Hematopoietic multipotent progenitor cell treated with erythropoietin and hydrocortisone succinate and interleukin-3 and kit ligand, for 4 days (in vitro differentiated cells): ENCODE measurements around the gene FBXW9.
A peak's percentile ranks its signal among the peaks of the same experiment; 100 is the strongest.
"Not testable (repeated sequence)": the region's sequence is repeated elsewhere in the genome, so short reads cannot be mapped to it uniquely, and the experiment has no call there.

ENCODE experiments used
- DNase-seq: peaks from one replicate; pipeline ENCODE4 v3.0.0-alpha.2; 2015

FBXW9 gene

DNA sequence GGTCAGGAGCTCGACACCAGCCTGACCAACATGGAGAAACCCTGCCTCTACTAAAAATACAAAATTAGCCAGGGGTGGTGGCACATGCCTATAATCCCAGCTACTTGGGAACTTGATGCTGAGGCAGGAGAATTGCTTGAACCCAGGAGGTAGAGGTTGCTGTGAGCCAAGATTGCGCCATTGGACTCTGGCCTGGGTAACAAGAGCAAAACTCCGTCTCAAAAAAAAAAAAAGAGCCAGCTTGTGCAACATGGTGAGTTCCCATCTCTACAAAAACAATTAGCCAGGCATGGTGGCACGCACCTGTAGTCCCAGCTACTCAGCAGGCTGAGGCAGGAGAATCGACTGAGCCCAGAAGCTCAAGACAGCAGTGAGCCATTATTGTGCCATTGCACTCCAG lies 18.4 kb downstream of the FBXW9 start:
- DNase-seq: not testable (repeated sequence)

DNA sequence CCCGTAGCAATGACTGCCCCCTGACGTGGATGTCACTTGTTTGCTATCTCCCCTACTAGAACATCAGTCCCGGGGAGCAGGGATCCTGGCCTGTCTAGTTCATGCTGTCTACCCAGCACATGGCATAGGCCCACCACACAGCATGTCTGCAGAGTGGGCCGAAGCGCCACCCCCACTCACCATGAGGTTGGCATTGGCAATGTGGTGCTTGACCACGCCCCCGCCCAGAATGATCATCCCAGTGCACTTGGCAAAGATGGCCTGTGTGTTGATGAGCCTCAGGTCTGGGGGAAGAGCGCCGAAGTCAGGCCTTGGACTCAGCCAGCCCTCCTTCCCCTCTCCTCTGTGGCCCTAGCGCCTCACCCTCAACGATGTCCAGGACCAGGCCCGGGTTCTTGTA lies 19.5 kb downstream of the FBXW9 start:
- DNase-seq: no peak

DNA sequence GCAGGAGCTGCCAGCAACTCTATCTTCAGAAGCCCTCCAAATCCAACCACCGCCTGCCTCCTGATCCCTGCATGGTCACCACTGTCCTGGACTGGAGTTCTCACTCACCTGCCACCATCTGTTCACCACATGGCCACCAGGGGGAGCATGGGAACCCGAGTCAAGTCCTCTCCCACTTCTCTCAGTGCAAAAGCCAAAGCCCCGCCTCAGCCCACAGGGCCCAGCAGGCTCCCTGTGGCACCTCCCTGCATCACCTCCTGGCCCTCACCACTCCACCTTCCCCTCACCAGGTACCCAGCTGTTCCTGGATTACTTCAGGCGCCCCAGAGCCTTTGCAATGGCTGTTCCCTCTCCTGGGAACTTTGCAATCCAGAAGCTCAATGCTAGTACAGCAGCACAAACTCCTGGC lies 20.0 kb downstream of the FBXW9 start:
- peak; percentile 93 for DNase-seq

DNA sequence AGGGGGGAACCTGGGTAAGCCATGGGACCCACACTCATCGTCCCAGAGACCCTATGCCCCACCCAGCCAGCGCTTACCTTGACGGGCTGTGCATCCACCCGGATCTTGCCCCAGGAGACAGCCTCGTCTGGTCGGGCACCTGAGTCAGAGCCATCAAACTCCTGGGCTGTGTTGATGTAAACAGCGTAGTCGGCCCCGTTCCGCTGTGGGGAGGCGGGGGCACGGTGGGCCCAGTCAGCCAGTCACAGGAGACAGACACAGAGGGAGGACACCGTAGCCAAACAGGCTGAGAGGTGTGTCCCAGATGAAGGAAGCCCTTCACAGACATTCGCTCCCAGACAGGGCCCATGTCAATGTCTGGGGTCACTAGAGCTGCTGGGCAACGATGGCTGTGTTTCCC lies 20.5 kb downstream of the FBXW9 start:
- DNase-seq: no peak

DNA sequence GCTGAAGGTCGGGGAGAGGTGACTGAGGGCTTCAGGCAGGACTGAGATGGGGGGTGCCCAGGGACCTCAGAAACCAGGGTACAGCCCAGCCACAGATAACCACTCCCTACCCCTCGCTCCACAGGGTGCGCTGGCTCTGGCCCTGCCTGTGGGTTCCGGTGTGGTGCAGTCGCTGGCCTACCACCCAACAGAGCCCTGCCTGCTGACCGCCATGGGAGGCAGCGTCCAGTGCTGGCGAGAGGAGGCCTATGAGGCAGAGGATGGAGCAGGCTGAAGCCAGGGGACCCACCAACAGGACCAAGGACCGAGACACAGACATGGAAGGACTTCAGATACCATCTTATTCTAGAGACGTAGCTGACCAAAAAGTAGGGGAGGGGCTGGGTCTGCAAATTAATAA lies 21.0 kb downstream of the FBXW9 start:
- no peak for DNase-seq

DNA sequence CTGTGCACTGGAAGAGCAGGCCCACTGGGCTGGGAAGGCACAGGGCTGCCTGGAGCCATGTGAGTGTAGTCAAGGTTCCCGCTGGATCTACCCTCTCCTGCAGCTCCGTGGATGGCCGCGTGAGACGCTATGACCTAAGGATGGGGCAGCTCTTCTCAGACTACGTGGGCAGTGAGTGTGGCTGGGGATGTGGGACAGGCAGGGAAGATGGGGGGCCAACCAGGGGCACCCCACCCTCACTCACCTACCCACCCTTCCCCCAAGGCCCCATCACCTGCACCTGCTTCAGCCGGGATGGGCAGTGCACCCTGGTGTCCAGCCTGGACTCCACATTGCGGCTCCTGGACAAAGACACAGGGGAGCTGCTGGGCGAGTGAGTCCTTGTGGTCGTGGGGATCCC lies 23.7 kb downstream of the FBXW9 start:
- DNase-seq: no peak

DNA sequence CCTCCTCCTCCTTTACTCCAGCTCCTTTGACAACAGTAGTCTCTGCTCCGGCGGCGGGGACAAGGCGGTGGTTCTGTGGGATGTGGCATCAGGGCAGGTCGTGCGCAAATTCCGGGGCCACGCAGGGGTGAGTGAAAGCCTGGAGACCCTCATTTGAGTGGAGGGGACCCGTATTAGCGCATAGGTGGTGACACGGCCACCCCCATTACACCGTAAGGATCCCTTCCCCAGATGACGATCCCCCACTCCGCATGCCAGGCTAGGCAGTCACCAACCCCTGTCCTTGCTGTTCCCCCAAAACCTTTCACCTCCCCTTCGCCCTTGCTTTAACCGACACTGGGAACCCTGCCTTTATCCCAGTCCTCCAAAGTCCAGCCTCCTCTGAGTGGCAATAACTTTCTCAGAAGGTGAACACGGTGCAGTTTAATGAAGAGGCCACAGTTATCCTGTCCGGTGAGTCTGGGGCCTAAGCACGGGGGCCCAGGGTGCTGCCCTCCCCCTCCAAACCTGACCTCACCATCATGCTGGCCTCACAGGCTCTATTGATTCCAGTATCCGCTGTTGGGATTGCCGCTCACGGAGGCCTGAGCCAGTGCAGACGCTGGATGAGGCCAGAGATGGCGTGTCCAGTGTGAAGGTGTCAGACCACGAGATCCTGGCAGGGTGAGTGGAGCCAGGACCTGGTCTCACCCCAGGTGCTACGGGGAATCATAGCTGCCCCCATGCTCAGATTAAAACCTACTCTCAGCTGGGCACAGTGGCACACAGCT lies 26.1 kb downstream of the FBXW9 start:
- DNase-seq: no peak

DNA sequence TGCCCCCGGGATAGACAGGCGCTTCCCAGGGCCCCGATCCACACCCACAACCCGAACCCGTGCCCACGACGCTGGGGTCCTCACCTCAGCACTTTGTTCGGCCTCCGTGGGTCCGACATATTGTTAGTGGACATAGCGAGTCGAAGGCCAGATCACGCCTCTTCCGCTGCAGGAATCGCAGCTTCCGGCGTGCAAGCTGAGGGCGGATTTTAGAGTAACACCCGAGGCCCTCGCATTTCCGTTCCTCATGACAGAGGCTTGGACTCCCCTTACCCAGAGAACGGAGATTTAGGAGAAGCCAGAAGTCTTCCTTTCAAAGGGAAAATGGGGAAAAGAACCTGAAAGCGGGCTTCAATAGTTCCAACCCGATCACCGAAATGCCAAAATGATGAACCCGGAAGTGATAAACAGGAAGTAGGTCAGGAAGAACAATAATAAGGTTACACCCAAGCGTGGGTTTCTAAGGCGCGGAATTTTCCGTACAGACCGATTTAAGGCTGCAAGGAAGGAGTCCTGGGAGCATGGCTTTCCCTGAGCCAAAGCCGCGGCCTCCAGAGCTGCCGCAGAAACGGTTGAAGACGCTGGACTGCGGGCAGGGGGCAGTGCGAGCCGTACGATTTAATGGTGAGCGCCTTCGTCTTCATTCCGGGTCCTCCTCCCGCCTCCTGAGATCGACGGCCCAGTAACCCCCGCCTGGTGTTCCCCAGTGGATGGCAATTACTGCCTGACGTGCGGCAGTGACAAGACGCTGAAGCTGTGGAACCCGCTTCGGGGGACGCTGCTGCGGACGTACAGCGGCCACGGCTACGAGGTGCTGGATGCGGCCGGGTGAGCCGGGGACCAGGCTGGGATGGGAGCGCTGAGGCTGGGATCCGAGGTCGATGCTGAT lies 26.9 kb downstream of the FBXW9 start:
- DNase-seq: peak; percentile 91

DNA sequence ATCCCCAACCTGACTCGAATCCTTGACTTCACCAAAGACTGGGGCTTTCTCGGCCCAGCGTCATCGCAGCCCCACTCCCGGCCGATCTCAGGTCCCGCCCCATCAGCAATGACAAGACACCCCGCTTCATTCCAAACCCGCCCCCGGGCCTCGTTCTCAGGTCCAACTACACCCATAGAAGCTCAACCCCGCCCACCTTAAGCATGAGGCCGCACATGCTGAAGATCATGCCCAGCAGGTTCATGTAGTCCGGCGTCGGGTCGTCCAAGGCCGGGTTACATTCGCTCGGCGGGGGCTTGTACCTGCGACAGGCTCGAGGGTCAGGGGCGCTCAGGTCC lies 27.5 kb downstream of the FBXW9 start:
- DNase-seq: peak; percentile 80

DNA sequence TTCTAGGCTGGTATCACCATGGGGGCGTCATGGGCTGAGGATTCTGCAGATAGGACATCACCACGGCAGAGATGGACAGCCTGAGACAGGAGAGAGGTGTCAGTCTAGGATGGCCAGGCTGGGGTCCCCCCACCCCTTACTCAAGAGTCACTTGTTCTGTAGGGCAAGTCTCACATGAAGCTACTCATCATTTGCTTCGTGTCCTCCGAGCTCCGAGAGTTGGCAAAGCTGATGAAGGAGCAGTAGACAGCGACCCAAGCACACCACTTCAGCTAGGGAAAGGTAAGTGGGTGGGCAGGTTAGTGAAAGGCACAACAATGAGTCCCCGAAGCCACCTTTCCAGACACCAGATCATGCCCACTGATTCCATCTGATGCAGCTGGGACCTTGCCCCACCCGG lies 28.1 kb downstream of the FBXW9 start:
- DNase-seq: no peak

DNA sequence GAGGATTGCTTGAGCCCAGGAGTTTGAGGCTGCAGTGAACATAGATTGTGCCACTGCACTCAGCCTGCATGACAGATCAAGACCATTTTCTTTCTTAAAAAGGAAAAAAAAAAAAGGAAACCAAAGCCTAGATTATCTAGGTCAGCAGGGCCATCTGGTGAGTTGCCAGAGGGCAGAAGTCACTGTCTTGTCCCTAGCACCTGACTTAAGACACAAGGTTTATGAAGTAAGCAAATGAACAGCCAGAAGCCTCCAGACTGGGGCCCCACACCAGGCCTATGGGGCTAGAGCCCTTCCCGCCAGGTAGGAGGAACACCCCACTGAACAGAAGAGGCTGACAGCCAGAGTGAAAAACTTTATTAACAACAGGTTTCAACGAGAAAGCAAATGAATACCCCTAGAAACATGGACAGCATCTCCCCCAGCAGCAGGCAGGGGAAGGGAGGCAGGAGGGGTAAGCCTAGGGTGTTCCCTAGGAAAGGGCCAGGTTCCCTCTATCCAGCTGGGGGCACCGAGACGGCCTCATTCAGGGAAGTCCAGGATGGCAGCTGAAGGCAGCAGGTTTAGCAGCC lies 28.6 kb downstream of the FBXW9 start:
- DNase-seq: peak; percentile 15

DNA sequence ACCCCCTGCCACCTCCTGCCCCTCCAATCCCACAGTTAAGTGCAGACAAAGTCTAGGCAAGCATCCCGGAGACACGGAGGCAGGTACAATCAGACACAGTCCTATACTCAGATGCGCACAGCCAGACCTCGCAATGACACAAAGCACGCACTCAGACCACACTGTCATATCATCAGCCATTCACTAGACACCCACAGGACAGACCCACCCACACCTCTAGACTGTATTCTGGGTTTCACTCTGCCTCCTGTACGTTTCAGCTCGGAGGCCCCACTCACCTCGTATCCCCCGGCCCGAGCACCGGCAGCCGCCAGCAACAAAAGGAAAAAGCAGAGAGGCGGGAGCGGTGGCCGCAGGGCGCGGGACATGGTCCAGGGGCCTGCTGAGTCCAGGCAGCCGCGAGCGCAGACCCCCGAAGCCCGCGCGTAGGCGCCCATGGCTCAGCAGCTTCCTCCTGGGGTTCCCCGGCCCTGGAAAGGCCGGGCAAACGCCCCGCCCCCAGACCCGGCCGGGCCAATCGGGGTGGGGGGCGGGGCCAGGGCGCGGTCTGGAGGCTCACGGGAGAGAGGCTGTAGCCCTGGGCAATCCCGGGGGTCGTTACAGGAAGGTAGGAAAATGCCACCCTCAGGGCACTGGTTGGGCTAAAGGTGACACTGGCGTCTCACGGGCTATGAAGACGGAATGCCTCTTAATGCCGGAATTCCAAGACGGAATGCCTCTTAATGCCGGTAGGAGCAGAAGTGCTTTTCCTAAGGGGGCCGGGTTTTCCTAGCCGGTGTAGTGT lies 30.0 kb downstream of the FBXW9 start, which contains the start of the genes MAN2B1 and WDR83:
Gene MAN2B1 (minus strand): TSS at position 478 of the 784 bp plus-strand sequence. CDS start 41 bp downstream, at position 437.
Gene WDR83 (plus strand): TSS at position 543 of the 784 bp plus-strand sequence. CDS start 2,984 bp downstream, outside the sequence.
- DNase-seq: peak; percentile 92

DNA sequence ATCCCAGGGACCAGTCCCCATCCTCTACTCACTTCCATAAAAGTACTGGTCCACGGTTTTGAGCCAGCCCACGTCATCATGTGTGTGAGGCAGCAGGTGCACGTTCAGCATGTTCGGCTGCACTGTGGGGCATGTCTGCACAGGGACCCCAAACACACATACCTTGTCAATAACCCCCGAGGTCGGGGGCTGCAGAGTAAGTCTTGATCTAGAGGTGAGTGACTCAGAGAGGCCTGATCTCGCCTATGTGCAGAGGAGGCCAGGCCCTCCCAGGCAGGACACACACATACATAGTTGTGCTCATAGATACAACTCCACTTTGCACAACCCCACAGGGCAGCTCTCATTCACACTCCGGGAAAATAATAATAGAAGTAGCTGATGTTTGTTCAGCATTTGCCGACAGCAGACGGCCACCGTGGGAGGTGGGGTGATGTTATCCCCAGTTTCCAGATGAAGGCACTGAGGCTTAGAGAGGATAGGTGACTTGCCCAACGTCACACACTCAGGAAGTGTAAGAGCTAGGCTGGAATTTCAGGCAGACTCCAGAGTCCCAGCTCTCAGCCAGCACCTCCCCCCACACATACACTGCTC lies 30.7 kb downstream of the FBXW9 start:
- no peak for DNase-seq

DNA sequence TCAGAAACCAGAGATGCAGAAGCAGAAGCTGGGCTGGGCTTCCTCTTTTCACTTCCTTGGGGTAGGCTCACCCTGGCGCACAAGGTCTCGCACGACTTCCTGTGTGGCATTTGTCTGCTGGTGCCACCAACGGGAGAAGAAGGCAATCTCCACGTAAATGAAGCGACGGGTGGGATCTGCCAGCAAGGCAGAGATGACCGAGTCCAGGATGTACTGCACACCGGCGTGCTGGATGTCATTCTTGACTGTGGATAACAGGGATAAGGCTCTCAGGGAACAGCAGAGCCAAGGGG lies 31.2 kb downstream of the FBXW9 start:
- peak; percentile 93 for DNase-seq

DNA sequence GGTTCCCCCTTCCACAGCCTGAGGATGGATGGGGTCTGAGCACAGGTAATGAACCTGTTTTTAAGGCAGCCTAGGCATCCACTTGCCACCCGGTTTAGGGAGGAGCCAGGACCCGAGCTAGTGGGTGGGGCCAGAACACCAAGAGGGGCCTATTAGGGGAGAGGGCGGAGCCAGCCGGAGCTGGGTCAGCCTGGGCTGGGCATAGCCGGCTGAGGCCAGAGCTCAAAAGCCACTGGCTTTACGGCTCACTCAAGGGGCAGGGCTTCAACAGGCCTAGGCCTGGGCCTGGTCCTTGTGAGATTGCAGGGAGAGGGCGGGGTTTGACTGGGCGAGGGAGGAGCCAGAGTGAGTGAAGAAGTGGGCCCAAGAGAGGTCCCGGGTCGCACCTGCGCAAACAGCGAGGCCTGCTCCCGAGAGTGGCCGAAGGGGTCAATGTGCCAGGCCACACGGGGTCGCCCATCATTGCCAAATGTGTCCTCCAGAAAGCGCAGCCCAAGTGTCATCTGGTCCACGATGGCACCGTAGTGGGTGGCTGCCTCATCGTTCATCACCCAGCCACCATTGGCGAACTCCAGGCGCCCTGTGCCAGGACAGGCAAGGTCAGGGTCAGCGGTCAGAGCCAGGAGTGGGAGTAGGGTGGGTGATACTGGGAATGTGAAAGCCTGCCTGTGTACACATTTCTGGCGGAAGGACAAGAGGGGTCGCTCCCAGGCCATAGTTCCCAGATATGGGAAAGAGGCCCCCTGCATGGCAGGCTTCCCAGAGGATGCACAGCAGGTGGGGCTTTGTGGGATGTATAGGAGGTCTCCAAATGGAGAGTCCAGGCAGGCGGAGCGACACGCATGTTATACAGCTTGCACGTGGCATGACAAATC lies 31.8 kb downstream of the FBXW9 start:
- peak; percentile 70 for DNase-seq

DNA sequence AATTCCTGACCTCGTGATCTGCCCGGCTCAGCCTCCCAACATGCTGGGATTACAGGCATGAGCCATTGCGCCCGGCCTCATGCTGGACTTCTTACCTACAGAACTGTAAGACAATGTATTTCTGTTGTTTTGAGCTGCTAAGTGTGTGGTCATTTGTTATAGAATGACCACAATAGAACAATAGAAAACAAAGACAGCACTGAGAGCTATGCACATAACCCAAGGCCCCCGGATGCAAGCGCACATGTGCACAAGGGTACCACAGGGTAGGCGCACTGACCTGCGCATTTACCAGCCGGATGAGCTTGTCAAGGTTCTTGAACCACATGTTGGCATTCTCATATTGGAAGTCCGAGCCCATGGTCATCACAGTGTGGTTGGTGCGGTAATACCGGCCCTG lies 35.5 kb downstream of the FBXW9 start:
- no peak for DNase-seq

DNA sequence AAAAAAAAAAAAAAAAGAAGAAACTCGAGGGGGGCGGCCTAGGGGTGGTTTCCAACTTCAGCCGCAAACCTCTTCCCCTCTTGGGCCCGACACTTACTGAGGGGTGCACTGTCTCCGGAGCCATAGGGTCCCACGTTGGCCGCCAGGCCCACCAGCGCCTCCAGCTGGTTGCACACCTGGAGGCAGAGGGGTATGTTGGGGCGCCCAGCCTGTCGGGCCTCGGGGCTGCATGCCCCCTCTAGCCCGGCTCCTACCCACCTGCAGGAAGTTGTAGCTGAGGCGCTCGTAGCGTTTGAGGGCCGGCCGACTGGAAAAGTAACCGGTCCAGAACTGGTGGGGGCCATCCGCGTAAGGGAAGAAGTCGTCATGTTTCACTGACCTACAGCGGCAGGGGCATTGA lies 38.5 kb downstream of the FBXW9 start:
- DNase-seq: no peak

DNA sequence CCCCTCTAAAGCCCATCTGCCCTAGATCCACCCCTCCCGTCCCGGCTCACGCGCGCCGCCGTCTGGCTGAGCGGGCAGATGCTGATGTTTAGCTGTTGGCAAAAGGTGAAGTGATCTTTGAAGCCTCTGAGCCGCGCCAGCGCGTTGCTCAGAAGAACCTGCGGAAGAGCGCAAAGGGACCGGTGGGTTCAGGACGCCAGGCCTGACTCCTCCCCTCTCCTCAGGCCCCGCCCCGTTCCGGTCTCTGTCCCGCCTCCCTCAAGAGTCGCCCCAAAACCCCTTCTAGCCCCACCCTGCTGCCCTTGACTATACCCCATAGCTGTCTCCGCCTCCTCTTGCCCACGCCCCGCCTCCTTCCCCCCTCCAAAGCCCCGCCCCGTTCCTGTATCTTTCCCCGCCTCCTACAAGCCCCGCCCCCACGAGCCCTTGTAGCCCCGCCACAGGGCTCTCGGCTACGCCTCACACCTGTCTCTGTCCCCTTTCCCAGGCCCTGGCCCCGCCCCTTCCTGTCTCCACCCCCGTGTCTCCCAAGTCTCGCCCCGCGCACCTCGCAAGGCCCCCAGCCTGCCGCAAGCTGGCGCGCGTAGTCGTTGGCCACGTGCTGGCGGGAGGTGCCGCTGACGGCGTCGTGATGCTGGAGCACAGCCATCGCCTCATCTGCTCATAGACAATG lies 39.4 kb downstream of the FBXW9 start:
- DNase-seq: peak; percentile 44

DNA sequence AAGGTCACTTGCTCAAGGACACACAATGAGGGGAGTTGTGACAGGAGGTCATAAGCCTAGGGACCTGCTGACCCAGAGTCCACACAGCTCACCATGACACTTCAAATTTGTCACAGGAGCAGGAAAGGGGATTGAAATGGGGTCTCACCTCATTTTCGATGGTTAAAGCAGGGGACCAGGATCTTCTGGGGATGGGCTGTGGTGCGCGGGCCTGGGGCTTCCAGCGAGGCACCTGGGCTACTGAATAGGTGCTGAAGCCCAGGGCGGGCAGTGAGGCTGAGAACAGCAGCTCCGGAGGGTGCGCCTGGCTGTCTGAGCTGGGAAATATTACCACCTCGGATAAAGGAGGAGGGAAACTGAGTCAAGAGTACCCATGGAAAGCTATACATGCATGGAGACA lies 40.9 kb downstream of the FBXW9 start:
- no peak for DNase-seq

DNA sequence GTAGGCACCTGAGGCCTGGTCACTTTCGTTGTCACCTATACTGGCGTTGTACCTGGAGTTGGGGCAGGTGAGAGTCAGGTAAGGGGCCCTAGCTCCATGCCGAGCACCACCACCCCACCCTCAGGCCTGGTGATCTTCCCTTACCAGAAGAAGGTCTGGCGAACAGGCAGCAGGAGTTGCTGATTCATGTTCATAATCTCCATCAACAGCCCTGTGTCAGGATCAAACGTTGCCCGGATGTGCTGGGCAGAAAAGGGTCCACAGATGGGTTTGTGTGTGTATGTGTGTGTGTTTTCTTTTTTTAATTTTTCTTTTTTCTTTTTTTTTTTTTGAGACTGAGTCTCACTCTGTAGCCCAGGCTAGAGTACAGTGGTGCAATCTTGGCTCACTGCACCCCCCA lies 44.2 kb downstream of the FBXW9 start:
- no peak for DNase-seq

DNA sequence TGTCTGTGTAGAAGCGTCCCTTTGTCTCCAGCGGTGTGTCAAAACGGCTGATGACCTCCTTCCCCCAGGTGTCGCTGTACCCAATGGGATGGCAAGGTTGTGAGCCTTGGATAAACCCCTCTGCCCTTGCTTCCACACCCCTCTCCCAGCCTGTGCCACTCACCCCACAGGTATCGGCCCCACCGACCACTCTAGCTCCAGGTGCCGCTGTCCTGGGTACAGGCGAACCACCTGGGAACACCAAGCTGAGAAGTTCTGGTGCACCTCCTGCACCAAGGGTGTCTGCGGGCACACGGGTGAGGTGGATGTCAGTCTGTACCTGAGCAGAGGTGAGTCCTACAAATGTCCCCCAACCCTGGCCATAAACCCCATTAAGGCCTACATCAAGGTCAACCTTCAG lies 46.5 kb downstream of the FBXW9 start:
- DNase-seq: no peak
